ENCODE measurements around the gene TMEM135.

TMEM135 gene

DNA sequence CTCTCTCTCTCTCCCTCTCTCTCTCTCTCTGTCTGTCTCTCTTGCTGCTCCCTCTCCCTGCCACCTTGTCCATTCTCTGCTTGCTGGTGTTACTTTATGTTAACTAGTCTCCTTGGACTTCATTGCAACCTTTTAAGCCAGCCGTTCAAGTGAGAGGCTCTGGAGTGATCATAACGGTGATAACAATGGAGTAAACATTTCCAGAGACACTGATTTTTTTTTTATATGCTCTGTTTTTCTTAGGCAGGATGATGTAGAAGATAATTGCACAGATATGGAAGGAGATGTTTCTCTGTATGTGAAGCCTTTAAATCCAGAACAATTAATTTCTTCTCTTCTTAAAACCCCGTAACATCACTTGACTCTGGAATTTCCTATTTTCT lies 287.7 kb downstream of the TMEM135 start:
- TF ChIP-seq, protein P1, sequence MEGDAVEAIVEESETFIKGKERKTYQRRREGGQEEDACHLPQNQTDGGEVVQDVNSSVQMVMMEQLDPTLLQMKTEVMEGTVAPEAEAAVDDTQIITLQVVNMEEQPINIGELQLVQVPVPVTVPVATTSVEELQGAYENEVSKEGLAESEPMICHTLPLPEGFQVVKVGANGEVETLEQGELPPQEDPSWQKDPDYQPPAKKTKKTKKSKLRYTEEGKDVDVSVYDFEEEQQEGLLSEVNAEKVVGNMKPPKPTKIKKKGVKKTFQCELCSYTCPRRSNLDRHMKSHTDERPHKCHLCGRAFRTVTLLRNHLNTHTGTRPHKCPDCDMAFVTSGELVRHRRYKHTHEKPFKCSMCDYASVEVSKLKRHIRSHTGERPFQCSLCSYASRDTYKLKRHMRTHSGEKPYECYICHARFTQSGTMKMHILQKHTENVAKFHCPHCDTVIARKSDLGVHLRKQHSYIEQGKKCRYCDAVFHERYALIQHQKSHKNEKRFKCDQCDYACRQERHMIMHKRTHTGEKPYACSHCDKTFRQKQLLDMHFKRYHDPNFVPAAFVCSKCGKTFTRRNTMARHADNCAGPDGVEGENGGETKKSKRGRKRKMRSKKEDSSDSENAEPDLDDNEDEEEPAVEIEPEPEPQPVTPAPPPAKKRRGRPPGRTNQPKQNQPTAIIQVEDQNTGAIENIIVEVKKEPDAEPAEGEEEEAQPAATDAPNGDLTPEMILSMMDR (conservative IDR thresholded peaks at IDR 0.05; ENCODE audit: low read length), result no peak
- no peak overlapping the region for H3K4me3 ChIP-seq (ENCODE audit: low read length)
- no peak for DNase-seq (ENCODE audit: low read depth)

DNA sequence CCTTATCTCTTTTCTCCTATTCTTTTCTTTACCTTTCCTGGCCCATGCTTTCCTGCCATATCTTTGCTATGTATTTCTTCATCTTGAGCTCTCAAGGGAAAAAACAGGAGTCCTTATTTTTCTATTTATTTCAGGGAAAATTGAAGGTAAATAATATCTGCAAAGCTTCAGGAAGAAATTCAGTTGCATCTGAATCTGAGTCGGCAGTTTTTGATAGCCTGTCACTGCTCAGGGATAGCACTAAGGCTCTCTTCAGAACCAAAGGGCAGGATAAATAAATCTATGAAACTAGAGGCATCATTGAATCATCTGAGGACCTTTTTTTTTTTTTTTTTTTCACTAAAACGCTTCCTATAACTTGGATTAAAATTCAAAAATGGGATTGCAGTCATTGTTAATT lies 288.9 kb downstream of the TMEM135 start:
- TF ChIP-seq, protein P1 (conservative IDR thresholded peaks at IDR 0.05; ENCODE audit: low read length), result no peak
- H3K4me3 ChIP-seq (ENCODE audit: low read length), result no peak overlapping the region
- DNase-seq (ENCODE audit: low read depth), result no peak

DNA sequence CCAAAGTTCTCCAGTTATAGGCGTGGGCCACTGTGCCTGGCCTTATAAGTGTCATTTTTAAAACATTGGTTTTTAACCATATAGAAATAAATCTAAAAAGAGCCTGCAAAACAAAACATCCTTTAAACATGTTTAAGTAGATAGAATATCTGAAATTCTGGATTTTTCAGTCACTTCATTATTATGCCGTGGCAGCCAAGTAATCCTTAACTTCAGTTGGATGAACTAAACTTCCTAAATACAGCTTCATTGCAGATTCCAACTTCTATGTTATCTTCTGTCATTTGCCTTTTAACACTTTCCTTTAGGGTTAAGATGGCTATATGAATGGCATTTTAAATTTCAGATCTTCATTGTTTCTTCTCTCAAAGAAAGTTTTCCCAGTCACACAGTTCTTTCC lies 291.4 kb downstream of the TMEM135 start:
- DNase-seq (ENCODE audit: low read depth), result no peak
- H3K4me3 ChIP-seq (ENCODE audit: low read length), result no peak overlapping the region
- TF ChIP-seq, protein P1 (conservative IDR thresholded peaks at IDR 0.05; ENCODE audit: low read length), result no peak

DNA sequence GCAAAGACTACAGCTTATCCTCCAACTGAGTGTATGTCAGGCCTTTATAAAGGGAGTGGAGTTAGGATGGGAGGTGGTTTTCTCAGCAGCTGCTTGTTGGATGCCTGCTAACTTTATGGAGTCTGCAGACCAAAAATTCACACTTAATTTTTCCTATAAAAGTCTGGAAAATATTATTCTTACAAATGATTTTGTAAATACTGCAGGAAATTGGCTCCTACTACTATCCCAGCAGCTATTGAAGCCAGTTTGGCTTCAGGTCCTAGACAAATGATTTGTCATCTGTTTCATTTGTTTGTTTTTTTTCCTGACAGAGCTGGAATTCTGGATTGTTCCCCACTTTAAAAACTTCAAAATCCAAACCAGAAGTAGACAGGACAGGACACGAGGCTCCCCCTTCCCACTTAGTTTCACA lies 292.5 kb downstream of the TMEM135 start:
- TF ChIP-seq, protein P1 (conservative IDR thresholded peaks at IDR 0.05; ENCODE audit: low read length), result no peak
- no peak for DNase-seq (ENCODE audit: low read depth)
- no peak overlapping the region for H3K4me3 ChIP-seq (ENCODE audit: low read length)

DNA sequence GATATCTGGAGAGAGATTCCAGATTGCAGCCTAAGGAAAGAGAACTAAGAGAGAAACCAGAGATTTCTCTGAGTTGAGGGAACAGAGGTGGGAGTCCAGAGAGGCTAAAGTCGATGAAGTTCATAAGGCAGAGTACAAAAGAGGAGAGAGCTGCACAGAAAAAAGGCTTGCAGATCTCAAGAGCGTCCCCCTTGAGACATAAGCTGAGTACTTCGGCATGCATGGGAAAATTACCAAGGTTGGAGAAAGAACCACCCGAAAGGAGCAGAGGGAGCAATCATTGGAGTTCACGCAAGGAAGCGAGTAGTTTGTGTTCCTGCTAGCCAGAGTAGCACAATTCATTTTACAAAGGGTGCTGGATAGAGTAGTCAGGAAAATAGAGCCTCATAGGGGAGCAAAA lies 293.5 kb downstream of the TMEM135 start:
- TF ChIP-seq, protein P1 (conservative IDR thresholded peaks at IDR 0.05; ENCODE audit: low read length), result no peak
- no peak for DNase-seq (ENCODE audit: low read depth)
- no peak overlapping the region for H3K4me3 ChIP-seq (ENCODE audit: low read length)

DNA sequence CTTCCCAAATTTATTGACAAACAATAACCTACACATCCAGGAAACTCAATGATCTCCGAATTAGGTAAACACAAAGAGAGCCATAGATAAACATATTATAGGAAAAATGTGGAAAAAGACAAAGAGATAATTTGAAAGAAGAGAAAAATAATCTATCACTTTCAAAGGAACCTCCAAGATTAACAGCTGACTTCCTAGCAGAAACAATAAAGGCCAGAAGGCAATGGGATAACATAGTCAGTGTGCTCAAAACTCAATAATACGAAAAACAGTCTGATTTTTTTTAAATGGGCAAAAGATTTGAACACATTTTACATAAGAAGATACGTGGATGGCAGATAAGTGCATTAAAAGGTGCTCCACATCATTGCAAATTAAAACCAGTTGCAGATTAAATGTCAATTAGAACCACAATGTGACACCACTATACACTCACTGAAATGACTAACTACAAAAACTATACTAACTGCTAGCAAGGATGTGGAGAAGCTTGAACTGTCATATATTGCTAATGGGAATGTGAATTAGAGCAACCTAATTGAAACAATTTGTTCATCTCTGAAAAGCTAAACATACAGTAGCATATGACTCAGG lies 300.4 kb downstream of the TMEM135 start:
- TF ChIP-seq, protein P1 (conservative IDR thresholded peaks at IDR 0.05; ENCODE audit: low read length), result no peak
- no peak for DNase-seq (ENCODE audit: low read depth)
- H3K4me3 ChIP-seq (ENCODE audit: low read length), result no peak overlapping the region

DNA sequence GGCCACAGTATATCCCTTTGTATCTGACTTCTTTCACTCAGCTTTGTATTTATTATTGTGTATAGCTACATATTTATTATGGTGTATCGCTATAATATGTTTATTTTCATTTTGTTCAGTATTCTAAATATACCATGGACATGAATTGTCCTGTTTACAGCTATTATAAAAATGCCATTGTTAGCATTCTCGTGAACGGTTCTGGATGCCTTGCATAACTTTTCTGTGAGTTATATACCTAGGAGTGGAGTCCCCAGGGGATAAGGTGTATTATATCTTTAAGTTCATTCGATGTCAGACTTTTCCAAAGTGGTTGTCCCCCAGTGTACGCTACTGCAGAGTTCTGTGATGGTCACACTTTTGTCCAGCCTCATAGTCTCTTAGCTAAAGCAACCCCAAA lies 301.7 kb downstream of the TMEM135 start:
- TF ChIP-seq, protein P1 (conservative IDR thresholded peaks at IDR 0.05; ENCODE audit: low read length), result no peak
- DNase-seq (ENCODE audit: low read depth), result no peak
- no peak overlapping the region for H3K4me3 ChIP-seq (ENCODE audit: low read length)

Data from AG10803 (cell line).